ENCODE results near the gene HTR2A. TPM values are rescaled to one million over a fixed set of nuclear protein-coding genes. Genes with fewer than 3 reads are reported as not detected.

Gene HTR2A
- polyA plus RNA-seq, 1 experiment, result 0.02 TPM

- Histone ChIP-seq H3K4me3 (ENCODE audit: low read depth, low read length) (no peak overlapping the region), H3K9me3 (ENCODE audit: control insufficient read depth, insufficient read depth, low read length) (no peaks in the 10 kb centered on the region)
These were observed 12.3 kb downstream of the HTR2A start for GRCh38 chr13:46884531-46884930.

DNA sequence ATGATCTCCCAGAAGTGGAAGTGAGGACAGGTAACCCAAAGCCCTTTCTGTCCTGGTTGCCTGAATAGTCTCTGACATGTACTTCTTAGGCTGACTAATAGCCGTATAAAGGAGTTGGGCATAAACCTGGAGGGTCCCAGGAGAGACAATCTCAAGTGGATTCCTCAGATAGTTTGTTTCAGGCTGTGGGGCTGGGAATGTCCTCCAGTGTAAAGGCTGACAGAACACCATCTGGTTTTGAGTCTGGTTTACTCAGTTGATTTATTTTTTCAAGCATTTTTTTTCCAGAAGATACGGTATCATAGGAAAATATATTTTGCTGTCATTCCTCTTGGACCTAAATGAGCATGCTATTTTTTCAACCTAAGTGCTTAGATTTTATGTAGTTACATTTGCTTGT, 15.2 kb downstream of the HTR2A start:
- ChIA-PET CTCF (no interaction called here), POLR2A (no interaction called here)
- DNase-seq (ENCODE audit: low read depth, low spot score), result no peak

More at GRCh38 chr13:46884531-46884930, 12.3 kb downstream of the HTR2A start:
- no peak for DNase-seq (ENCODE audit: low read depth, low spot score)
- POLR2A ChIA-PET, result no interaction called here
- TF ChIP-seq, protein P1, sequence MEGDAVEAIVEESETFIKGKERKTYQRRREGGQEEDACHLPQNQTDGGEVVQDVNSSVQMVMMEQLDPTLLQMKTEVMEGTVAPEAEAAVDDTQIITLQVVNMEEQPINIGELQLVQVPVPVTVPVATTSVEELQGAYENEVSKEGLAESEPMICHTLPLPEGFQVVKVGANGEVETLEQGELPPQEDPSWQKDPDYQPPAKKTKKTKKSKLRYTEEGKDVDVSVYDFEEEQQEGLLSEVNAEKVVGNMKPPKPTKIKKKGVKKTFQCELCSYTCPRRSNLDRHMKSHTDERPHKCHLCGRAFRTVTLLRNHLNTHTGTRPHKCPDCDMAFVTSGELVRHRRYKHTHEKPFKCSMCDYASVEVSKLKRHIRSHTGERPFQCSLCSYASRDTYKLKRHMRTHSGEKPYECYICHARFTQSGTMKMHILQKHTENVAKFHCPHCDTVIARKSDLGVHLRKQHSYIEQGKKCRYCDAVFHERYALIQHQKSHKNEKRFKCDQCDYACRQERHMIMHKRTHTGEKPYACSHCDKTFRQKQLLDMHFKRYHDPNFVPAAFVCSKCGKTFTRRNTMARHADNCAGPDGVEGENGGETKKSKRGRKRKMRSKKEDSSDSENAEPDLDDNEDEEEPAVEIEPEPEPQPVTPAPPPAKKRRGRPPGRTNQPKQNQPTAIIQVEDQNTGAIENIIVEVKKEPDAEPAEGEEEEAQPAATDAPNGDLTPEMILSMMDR (IDR thresholded peaks at IDR 0.05; ENCODE audit: low read depth, low read length), result no peak
- H3K27ac ChIP-seq (ENCODE audit: low read depth, low read length), result no peak overlapping the region
- H3K27me3 ChIP-seq (ENCODE audit: control insufficient read depth, insufficient read depth, low read length), result peaks cover 8% of the 10 kb centered on the region
- CTCF ChIA-PET, result interaction anchor here (1.1 kb wide), 1 partner anchor 9 kb away, joined by 8 read pairs; no protein-coding TSS in a partner anchor

DNA sequence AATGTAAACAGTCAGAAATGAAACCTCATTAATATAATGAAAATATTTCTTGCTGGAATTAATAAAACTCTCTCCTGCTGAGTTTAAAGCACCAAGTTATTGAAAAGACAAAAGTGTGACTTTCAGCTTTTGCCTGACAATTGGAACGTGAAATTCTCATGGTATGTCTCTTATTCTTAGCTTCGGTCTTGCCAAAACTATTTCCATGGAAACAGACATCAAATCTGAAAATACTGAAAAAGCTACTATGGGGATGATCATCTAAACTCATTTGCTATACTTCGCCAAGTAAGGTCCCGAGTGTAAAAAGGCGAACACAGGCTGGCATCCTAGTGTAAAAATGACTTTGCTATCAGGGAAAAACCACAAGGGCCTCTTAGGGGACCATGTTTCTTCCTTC, 22.8 kb downstream of the HTR2A start:
- ChIA-PET POLR2A (no interaction called here), CTCF (no interaction called here)
- no peak overlapping the region for H3K4me3 ChIP-seq (ENCODE audit: low read depth, low read length)
- H3K27ac ChIP-seq (ENCODE audit: low read depth, low read length), result no peak overlapping the region
- no peaks in the 10 kb centered on the region for H3K9me3 ChIP-seq (ENCODE audit: control insufficient read depth, insufficient read depth, low read length)
- H3K27me3 ChIP-seq (ENCODE audit: control insufficient read depth, insufficient read depth, low read length), result peaks cover 9% of the 10 kb centered on the region
- TF ChIP-seq, protein P1 (IDR thresholded peaks at IDR 0.05; ENCODE audit: low read depth, low read length), result no peak
- no peak for DNase-seq (ENCODE audit: low read depth, low spot score)

More for the DNA sequence above, 15.2 kb downstream of the HTR2A start:
- H3K9me3 ChIP-seq (ENCODE audit: control insufficient read depth, insufficient read depth, low read length), result no peaks in the 10 kb centered on the region
- TF ChIP-seq, protein P1 (IDR thresholded peaks at IDR 0.05; ENCODE audit: low read depth, low read length), result no peak
- peaks cover 20% of the 10 kb centered on the region for H3K27me3 ChIP-seq (ENCODE audit: control insufficient read depth, insufficient read depth, low read length)
- H3K4me3 ChIP-seq (ENCODE audit: low read depth, low read length), result no peak overlapping the region
- no peak overlapping the region for H3K27ac ChIP-seq (ENCODE audit: low read depth, low read length)

- H3K27ac ChIP-seq (ENCODE audit: low read depth, low read length), result no peak overlapping the region
- DNase-seq (ENCODE audit: low read depth, low spot score), result no peak
- no peaks in the 10 kb centered on the region for H3K9me3 ChIP-seq (ENCODE audit: control insufficient read depth, insufficient read depth, low read length)
- ChIA-PET CTCF (no interaction called here), POLR2A (no interaction called here)
- TF ChIP-seq, protein P1 (IDR thresholded peaks at IDR 0.05; ENCODE audit: low read depth, low read length), result no peak
- H3K4me3 ChIP-seq (ENCODE audit: low read depth, low read length), result no peak overlapping the region
- H3K27me3 ChIP-seq (ENCODE audit: control insufficient read depth, insufficient read depth, low read length), result no peaks in the 10 kb centered on the region
These were observed 25.3 kb downstream of the HTR2A start for GRCh38 chr13:46871557-46871956.

- no peaks in the 10 kb centered on the region for H3K27me3 ChIP-seq (ENCODE audit: control insufficient read depth, insufficient read depth, low read length)
- CTCF ChIA-PET, result interaction anchor here (1.5 kb wide), 1 partner anchor 26 kb away, joined by 6 read pairs; no protein-coding TSS in a partner anchor
These were observed 28.8 kb downstream of the HTR2A start for GRCh38 chr13:46868091-46868490.

More at GRCh38 chr13:46868091-46868490, 28.8 kb downstream of the HTR2A start:
- no peaks in the 10 kb centered on the region for H3K9me3 ChIP-seq (ENCODE audit: control insufficient read depth, insufficient read depth, low read length)
- POLR2A ChIA-PET, result no interaction called here
- H3K27ac ChIP-seq (ENCODE audit: low read depth, low read length), result no peak overlapping the region
- TF ChIP-seq, protein P1 (IDR thresholded peaks at IDR 0.05; ENCODE audit: low read depth, low read length), result no peak
- no peak for DNase-seq (ENCODE audit: low read depth, low spot score)
- H3K4me3 ChIP-seq (ENCODE audit: low read depth, low read length), result no peak overlapping the region
